GM13976 (cell line): ENCODE results near the gene SCAMP4.

ENCODE experiments used
- DNase-seq: peaks from one replicate; pipeline ENCODE4 v3.0.0; 2012; ENCODE audit warnings: low spot score
- CTCF ChIP-seq: IDR thresholded peaks from 2 replicates; pipeline ENCODE4 v1.5.1; 2012; ENCODE audit warnings: borderline replicate concordance, mild to moderate bottlenecking; ENCODE audit not compliant: insufficient read depth; ENCODE audit errors: extremely low read depth, missing control alignments, control extremely low read depth
- in situ Hi-C: fragments of 300-500 bp; cut with MboI; formaldehyde crosslinking; loops from one replicate; pipeline ENCODE4 v1.12.0; 2022; ENCODE audit warnings: low sequenced_read_pairs, mixed read lengths, inconsistent platforms; ENCODE audit not compliant: unreplicated experiment

Gene SCAMP4

GRCh38 chr19:1961000-1961883 is 56.0 kb downstream of the SCAMP4 start:
- no peak for TF ChIP-seq CTCF
- in situ Hi-C loops, result no loop called here
- no peak for DNase-seq

- DNase-seq, result no peak
- no peak for TF ChIP-seq CTCF
- in situ Hi-C loops, result no loop called here
Measured at GRCh38 chr19:1962674-1963073, 57.5 kb downstream of the SCAMP4 start.

GRCh38 chr19:1967087-1967608 is 61.9 kb downstream of the SCAMP4 start:
- in situ Hi-C loops, result no loop called here
- TF ChIP-seq CTCF, result no peak
- DNase-seq, result no peak

GRCh38 chr19:1968279-1969175 is 63.3 kb downstream of the SCAMP4 start:
- no peak for DNase-seq
- no peak for TF ChIP-seq CTCF
- in situ Hi-C loops, result no loop called here

GRCh38 chr19:1969176-1970002 is 64.2 kb downstream of the SCAMP4 start:
- DNase-seq, result no peak
- no peak for TF ChIP-seq CTCF
- in situ Hi-C loops, result no loop called here
